AG09309 (cell line): ENCODE measurements around the gene EVC2.
A peak's percentile ranks its signal among the peaks of the same experiment; 100 is the strongest.

Experiments
- DNase-seq: peaks from one replicate; pipeline ENCODE4 v3.0.0-alpha.2; 2010; ENCODE audit warnings: low read depth
- H3K4me3 ChIP-seq: 2 replicates; pipeline ENCODE4 v1.5.1; 2011; ENCODE audit warnings: mild to moderate bottlenecking, low read depth, low read length, moderate library complexity; ENCODE audit not compliant: control insufficient read depth
- TF ChIP-seq, protein P1 (sequence below): IDR thresholded peaks from 2 replicates; pipeline ENCODE4 v1.5.1; 2011; ENCODE audit warnings: mild to moderate bottlenecking, low read depth, low read length, inconsistent platforms; ENCODE audit not compliant: insufficient read depth, control insufficient read depth; ENCODE audit errors: missing control alignments

EVC2 gene

GRCh38 chr4:5754529-5754881, 46.1 kb upstream of the EVC2 start:
- no peak overlapping the region for H3K4me3 ChIP-seq
- no peak for DNase-seq
- TF ChIP-seq, protein P1, sequence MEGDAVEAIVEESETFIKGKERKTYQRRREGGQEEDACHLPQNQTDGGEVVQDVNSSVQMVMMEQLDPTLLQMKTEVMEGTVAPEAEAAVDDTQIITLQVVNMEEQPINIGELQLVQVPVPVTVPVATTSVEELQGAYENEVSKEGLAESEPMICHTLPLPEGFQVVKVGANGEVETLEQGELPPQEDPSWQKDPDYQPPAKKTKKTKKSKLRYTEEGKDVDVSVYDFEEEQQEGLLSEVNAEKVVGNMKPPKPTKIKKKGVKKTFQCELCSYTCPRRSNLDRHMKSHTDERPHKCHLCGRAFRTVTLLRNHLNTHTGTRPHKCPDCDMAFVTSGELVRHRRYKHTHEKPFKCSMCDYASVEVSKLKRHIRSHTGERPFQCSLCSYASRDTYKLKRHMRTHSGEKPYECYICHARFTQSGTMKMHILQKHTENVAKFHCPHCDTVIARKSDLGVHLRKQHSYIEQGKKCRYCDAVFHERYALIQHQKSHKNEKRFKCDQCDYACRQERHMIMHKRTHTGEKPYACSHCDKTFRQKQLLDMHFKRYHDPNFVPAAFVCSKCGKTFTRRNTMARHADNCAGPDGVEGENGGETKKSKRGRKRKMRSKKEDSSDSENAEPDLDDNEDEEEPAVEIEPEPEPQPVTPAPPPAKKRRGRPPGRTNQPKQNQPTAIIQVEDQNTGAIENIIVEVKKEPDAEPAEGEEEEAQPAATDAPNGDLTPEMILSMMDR, result no peak

- peak; percentile 55 for DNase-seq
- TF ChIP-seq, protein P1, result no peak
These were observed 45.6 kb upstream of the EVC2 start for GRCh38 chr4:5753766-5754528.

GRCh38 chr4:5753366-5753765, 45.0 kb upstream of the EVC2 start:
- no peak overlapping the region for H3K4me3 ChIP-seq
- TF ChIP-seq, protein P1, result no peak
- DNase-seq, result no peak

More at GRCh38 chr4:5753766-5754528, 45.6 kb upstream of the EVC2 start:
- H3K4me3 ChIP-seq, result no peak overlapping the region

GRCh38 chr4:5752376-5753184, 44.2 kb upstream of the EVC2 start:
- DNase-seq, result no peak
- H3K4me3 ChIP-seq, result no peak overlapping the region
- TF ChIP-seq, protein P1, result no peak

DNA sequence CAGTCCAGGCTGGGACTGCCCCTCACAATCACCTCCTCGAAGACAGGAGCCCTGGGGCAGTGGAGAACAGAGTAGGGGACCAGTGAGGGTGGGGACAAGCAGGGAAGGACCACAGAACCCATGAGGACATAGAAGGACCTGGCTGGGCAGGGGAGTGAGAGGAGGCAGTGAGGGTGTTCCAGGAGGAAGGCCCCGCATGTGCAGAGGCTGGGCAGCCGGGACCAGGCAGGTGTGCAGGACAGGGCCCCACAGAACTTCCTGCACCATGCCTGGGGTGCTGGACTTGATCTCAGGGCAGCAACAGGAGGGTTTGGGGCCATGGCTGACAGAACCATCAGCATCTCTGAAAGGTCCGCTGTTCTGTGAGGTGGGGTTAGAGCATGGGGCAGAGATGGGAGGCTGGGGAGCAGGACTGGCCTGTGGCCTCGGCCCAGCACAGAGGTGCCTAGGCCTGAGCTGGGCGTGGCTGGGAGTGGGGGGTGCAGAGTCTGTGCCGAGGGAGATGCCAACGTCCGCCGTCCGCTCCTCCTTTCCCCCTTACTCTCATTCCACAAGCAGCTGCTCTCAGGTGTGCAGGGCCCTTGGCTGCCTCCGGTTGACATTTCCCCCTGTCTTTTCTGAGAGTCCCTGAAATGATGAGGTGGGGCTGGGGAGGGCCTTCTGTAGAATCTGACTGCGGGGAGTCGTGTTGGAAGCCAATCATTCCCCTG, 43.5 kb upstream of the EVC2 start:
- H3K4me3 ChIP-seq, result no peak overlapping the region
- no peak for DNase-seq
- TF ChIP-seq, protein P1, result no peak

DNA sequence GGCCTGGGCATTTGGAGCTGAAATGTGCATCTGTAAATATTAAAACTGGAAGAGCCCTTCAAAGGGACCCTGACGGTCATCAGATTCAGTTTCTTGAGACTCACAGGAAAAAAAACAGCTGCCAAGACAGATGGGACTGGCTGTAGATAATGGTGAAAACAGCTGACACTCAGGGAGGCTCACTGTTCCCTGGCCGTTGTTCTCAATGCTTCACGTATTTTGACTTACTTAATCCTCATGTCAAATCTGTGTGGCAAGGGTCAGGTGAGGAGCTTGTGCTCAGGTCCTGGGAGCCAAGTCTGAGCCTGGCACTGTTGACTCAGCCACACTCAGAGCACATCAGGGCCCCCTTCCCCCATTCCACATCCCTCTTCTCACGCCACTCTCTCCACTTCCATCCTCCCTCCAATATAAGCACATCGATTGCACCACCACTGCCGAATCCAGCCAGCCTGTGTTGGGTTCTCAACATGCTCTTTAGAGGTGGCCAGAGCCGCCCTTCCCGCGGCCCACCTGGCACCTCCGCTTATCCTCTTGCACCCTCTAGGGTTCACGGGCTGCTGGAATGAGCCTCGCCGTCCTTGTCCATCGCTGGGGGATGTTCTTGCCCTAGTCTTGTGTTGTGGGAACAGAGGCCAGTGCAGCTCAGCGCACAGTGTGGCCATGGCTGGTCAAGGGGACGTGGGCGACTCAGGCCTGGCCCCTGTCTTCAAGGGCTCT, 42.7 kb upstream of the EVC2 start:
- H3K4me3 ChIP-seq, result no peak overlapping the region
- DNase-seq, result peak; percentile 83
- TF ChIP-seq, protein P1, result no peak
